Uterus (tissue), 2 donors: ENCODE results near the gene PRODH2.

Experiments used
- CTCF ChIP-seq, 4 experiments: fragments of 200-600 bp in 2 of 4; fragments of 450-650 bp in 2 of 4; sonication (generic) in 2 of 4; IDR thresholded peaks; one replicate each; pipeline ENCODE4 v1.5.1; 2016 to 2019; ENCODE audit warnings: antibody characterized with exemption in 4 of 4, mild to moderate bottlenecking in 2 of 4, moderate library complexity in 1 of 4
- POLR2A ChIP-seq, 2 donors: fragments of 450-650 bp; IDR thresholded peaks; one replicate each; pipeline ENCODE4 v1.6.1; 2016; ENCODE audit warnings: antibody characterized with exemption in 2 of 2, mild to moderate bottlenecking in 1 of 2, moderate library complexity in 1 of 2

- TF ChIP-seq CTCF (IDR thresholded peaks at IDR 0.05) (no peak), POLR2A (IDR thresholded peaks at IDR 0.05) (no peak)
These were observed 31.0 kb downstream of the PRODH2 start for GRCh38 chr19:35781650-35782049.
